Glutamatergic neuron (in vitro differentiated cells): ENCODE data around the gene NEDD1. TPM values are rescaled to one million over a fixed set of nuclear protein-coding genes. Genes with fewer than 3 reads are reported as not detected.

Experiments used
- DNase-seq: peaks from one replicate; pipeline ENCODE4 v3.0.0; 2022
- H3K27ac Mint-ChIP-seq: one replicate; pipeline ENCODE4 v1.8.0; 2020; ENCODE audit warnings: mild to moderate bottlenecking, mixed read lengths, inconsistent platforms; ENCODE audit not compliant: unreplicated experiment
- H3K27me3 Mint-ChIP-seq: one replicate; pipeline ENCODE4 v1.8.0; 2020; ENCODE audit warnings: mild to moderate bottlenecking, moderate library complexity, mixed read lengths, inconsistent platforms; ENCODE audit not compliant: unreplicated experiment
- H3K36me3 Mint-ChIP-seq: one replicate; pipeline ENCODE4 v1.8.0; 2020; ENCODE audit warnings: mild to moderate bottlenecking, mixed read lengths, inconsistent platforms; ENCODE audit not compliant: unreplicated experiment
- H3K4me1 Mint-ChIP-seq: one replicate; pipeline ENCODE4 v1.8.0; 2020; ENCODE audit warnings: mild to moderate bottlenecking, low read depth, mixed read lengths, inconsistent platforms; ENCODE audit not compliant: unreplicated experiment
- H3K4me3 Mint-ChIP-seq: one replicate; pipeline ENCODE4 v1.8.0; 2020; ENCODE audit warnings: mild to moderate bottlenecking, mixed read lengths, inconsistent platforms; ENCODE audit not compliant: unreplicated experiment
- H3K9me3 Mint-ChIP-seq: one replicate; pipeline ENCODE4 v1.8.0; 2020; ENCODE audit warnings: mild to moderate bottlenecking, moderate library complexity, mixed read lengths, inconsistent platforms; ENCODE audit not compliant: unreplicated experiment
- CTCF ChIP-seq: fragments of 200-600 bp; sonication (generic); IDR thresholded peaks from one replicate; pipeline ENCODE4 v1.5.0; 2021; ENCODE audit not compliant: partially characterized antibody, unreplicated experiment
- total RNA-seq: library from RNA; stranded (reverse); fragmentation: NEBNext Ultra II Directional; extraction: Animal tissue kit (Norgen Biotek cat#: 25700); gene quantifications from one replicate; pipeline ENCODE4 v1.2.1, GENCODE V29; 2021; ENCODE audit not compliant: unreplicated experiment

The NEDD1 gene
- total RNA-seq, 1 donor from 2014 or later: 11.4 TPM

- H3K36me3 Mint-ChIP-seq: no peaks in the 10 kb centered on the region
- DNase-seq: no peak
- no peak overlapping the region for H3K4me3 Mint-ChIP-seq
- no peak for TF ChIP-seq CTCF
- H3K4me1 Mint-ChIP-seq: peaks cover 2% of the 10 kb centered on the region
- no peaks in the 10 kb centered on the region for H3K27me3 Mint-ChIP-seq
- H3K27ac Mint-ChIP-seq: no peak overlapping the region
- no peaks in the 10 kb centered on the region for H3K9me3 Mint-ChIP-seq
Measured at GRCh38 chr12:96979532-96979931, 72.5 kb downstream of the NEDD1 start.

GRCh38 chr12:96980991-96981414 lies 73.9 kb downstream of the NEDD1 start:
- H3K27ac Mint-ChIP-seq: no peak overlapping the region
- TF ChIP-seq CTCF: no peak
- H3K4me1 Mint-ChIP-seq: peaks cover 2% of the 10 kb centered on the region
- no peak for DNase-seq
- H3K27me3 Mint-ChIP-seq: no peaks in the 10 kb centered on the region
- H3K36me3 Mint-ChIP-seq: no peaks in the 10 kb centered on the region
- no peaks in the 10 kb centered on the region for H3K9me3 Mint-ChIP-seq
- H3K4me3 Mint-ChIP-seq: no peak overlapping the region

GRCh38 chr12:96981911-96982310 lies 74.9 kb downstream of the NEDD1 start:
- DNase-seq: no peak
- no peak overlapping the region for H3K27ac Mint-ChIP-seq

GRCh38 chr12:96982671-96983070 lies 75.6 kb downstream of the NEDD1 start:
- H3K9me3 Mint-ChIP-seq: no peaks in the 10 kb centered on the region
- peaks cover 3% of the 10 kb centered on the region for H3K4me1 Mint-ChIP-seq
- no peak overlapping the region for H3K27ac Mint-ChIP-seq
- H3K4me3 Mint-ChIP-seq: no peak overlapping the region
- TF ChIP-seq CTCF: no peak
- H3K27me3 Mint-ChIP-seq: no peaks in the 10 kb centered on the region
- no peaks in the 10 kb centered on the region for H3K36me3 Mint-ChIP-seq
- DNase-seq: no peak

More at GRCh38 chr12:96981911-96982310, 74.9 kb downstream of the NEDD1 start:
- H3K9me3 Mint-ChIP-seq: no peaks in the 10 kb centered on the region
- peaks cover 2% of the 10 kb centered on the region for H3K4me1 Mint-ChIP-seq
- H3K4me3 Mint-ChIP-seq: no peak overlapping the region
- TF ChIP-seq CTCF: no peak
- H3K36me3 Mint-ChIP-seq: no peaks in the 10 kb centered on the region
- H3K27me3 Mint-ChIP-seq: no peaks in the 10 kb centered on the region

GRCh38 chr12:96985515-96986362 lies 78.7 kb downstream of the NEDD1 start:
- Mint-ChIP-seq H3K9me3 (no peaks in the 10 kb centered on the region), H3K27ac (no peak overlapping the region), H3K27me3 (no peaks in the 10 kb centered on the region), H3K4me1 (peaks cover 5% of the 10 kb centered on the region), H3K4me3 (peak overlapping the region; percentile 83), H3K36me3 (no peaks in the 10 kb centered on the region)
- DNase-seq: peak; percentile 46
- peak; percentile 97 for TF ChIP-seq CTCF
